Stimulated activated CD4-positive, alpha-beta T cell treated with anti-CD3 and anti-CD28 coated beads, Interleukin-4, amount 100 ng/mL, for 24 hours (primary cell): ENCODE results near the gene SLAMF8.
A peak's percentile ranks its signal among the peaks of the same experiment; 100 is the strongest.

Experiments used
- DNase-seq: peaks from one replicate; pipeline ENCODE4 v3.0.0-alpha.2; 2020

Gene SLAMF8

DNA sequence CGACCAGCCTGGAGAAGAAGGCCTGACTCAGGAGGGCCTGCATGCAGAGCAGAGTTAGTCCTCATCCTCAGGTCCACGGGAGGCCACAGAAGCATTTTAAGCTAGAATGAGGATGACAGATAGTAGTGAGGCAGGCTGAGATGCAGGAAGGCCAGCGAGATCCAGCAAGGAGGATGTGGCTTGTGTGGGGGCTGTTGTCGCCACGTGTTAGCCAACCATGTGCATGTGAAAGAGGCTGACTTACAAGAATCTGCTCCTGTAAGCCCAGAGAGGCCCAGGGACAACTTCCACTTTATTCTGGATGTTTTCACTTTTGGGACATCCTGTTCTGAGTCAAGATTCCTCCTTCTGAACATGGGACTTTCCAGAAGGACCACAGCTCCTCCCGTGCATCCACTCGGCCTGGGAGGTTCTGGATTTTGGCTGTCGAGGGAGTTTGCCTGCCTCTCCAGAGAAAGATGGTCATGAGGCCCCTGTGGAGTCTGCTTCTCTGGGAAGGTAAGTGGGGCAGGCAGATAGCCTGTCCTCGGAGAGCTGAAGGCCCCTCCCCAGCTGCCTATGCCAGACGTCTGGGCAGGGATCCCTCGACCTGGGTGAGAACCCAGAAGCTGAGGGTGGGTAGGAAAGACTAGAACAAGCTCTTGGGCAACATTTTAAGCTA, at the start of gene SLAMF8:
TSS of gene SLAMF8 (plus strand) at position 433 of the 661 bp plus-strand sequence. CDS start at position 459, 26 bp downstream.
- DNase-seq = peak; percentile 42

DNA sequence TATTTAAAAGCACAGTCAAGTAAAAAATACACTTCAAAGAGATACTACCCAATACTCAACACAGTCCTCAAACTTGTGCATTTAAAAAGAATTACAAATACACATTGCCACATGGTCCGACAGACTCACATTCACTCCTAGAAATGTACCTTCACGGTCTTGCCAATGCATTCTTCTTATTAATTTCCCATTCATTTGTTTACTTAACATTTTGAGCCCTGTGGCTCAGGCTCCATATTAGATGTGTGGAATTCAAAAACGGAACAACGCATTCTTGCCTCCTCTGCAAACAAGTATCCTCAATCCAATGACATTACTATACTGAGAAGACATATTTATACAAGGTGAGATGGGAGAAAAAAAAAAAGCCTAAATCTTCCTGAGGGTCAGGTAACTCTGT, 48.4 kb upstream of the SLAMF8 start:
- DNase-seq = no peak

DNA sequence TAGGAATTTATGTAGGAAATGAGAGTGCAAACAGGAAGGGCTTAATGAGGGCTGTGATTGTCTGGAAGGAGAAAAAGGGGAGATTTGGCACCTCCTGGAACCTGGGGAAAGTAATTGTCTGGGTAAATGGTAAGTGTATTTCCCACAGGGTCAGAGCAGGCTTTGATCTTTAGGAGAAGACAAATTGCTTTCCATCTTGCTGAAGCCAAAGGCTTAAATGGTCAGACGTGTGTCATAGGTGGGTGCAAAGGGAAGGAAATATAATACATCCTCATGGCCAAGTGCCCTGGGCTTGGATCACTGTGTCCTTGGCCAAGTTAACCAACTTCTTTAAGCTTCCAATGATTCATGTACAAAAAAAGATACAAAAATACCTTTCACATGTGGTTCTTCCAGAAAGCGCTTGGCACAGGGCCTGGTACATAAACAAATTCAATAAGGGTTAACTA, 47.2 kb upstream of the SLAMF8 start:
- no peak for DNase-seq

DNA sequence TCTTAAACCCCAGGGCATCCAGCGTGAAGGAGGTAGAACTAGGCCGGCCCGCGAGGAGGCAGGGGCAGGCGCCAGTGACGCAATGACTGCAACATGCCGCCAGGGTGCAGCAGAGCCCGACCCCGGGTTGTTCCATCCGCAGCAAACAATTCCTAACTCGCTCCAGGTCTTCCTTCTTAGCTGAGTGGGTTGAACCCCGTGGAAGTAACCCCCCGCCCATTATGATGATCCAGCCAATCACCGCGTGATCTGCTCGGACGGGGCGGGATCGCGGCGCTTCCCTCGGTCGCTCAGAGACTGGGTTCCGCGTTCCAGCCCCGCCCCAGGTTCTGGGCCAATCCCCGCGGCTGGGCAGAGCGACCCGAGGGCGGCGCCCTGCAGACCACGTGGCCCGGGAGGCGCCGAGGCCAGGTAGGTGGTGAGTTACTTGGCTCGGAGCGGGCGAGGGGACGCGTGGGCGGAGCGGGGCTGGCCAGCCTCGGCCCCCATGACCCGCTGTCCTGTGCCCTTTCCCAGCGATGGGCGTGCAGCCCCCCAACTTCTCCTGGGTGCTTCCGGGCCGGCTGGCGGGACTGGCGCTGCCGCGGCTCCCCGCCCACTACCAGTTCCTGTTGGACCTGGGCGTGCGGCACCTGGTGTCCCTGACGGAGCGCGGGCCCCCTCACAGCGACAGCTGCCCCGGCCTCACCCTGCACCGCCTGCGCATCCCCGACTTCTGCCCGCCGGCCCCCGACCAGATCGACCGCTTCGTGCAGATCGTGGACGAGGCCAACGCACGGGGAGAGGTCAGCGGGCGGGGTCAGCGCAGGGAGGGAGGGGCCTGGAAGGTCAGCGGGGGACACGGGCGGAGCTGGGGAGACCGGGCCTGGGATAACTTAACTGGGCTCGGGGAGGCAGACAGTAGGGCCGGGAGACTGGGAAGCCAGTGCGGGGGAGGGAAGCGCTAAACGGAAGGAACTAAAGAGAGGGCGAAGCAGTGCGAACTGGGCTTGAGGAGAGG, 45.8 kb upstream of the SLAMF8 start, which contains the start of gene DUSP23:
TSS of gene DUSP23 (plus strand) at position 380 of the 1,000 bp plus-strand sequence. CDS start at position 519, 139 bp downstream.
- DNase-seq = peak; percentile 94

DNA sequence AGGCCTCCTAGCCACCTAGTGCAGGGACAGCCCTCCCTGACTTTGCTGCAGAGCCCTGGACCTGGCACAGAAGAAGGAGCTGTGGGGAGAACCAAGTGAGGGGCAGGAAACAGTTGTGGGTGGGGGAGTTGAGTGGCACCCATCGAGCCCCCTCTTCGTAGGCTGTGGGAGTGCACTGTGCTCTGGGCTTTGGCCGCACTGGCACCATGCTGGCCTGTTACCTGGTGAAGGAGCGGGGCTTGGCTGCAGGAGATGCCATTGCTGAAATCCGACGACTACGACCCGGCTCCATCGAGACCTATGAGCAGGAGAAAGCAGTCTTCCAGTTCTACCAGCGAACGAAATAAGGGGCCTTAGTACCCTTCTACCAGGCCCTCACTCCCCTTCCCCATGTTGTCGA, 44.7 kb upstream of the SLAMF8 start:
- DNase-seq = no peak

DNA sequence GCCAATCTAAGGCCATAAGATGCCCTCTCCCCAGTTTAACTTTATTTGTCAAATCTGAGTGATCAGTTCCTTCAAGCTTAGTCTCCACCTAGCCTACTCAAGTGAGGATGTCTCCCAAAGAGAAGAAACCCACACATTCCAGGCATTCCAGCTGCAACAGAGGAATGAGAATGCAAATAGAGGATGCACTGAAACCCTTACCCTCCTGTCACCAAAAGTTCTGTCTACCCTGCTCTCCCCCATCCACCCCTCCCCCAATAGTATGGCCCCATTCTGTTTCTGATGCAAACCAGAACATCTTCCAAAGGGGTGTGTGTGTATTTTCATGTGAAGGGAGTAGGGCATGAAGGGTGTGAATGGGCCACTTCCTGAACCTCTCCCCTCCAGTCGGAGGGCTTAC, 42.9 kb upstream of the SLAMF8 start:
- DNase-seq = no peak

DNA sequence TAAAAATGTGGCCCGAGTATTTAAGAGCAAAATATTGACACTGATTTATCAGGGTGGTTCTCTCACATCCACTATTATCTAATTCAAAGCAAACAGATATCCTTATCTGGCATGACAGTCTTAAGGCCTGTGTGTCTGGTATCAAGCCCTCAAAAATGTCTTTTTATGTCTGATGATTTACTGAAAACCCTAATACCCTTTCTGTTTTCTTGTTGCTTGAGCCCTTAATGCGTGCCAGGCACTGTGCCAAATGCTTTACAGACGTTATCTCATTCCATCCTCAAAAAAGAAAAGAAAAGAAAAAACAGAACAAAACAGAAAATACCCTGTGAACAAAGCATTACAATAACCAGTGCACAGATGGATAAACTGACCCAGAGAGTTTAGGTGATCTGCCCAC, 40.2 kb upstream of the SLAMF8 start:
- no peak for DNase-seq

DNA sequence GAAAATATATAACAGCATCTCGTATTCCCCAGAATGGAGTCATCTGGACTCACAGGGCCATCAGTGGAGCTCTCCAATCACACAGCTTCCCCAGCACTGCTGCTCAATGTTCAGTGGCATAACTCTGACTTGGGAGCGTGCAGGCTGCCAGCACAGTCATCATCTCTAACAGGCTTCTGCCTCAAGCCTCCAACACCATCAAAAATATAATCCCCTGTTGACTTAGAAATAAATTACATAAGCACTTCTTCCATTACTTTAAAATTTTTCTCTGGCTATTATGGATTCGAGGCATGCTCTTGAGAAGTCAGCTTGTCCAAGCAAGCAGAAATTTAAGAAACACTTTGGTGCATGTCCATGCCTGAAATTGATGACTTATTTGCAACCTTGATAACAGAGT, 39.7 kb upstream of the SLAMF8 start:
- DNase-seq = no peak

DNA sequence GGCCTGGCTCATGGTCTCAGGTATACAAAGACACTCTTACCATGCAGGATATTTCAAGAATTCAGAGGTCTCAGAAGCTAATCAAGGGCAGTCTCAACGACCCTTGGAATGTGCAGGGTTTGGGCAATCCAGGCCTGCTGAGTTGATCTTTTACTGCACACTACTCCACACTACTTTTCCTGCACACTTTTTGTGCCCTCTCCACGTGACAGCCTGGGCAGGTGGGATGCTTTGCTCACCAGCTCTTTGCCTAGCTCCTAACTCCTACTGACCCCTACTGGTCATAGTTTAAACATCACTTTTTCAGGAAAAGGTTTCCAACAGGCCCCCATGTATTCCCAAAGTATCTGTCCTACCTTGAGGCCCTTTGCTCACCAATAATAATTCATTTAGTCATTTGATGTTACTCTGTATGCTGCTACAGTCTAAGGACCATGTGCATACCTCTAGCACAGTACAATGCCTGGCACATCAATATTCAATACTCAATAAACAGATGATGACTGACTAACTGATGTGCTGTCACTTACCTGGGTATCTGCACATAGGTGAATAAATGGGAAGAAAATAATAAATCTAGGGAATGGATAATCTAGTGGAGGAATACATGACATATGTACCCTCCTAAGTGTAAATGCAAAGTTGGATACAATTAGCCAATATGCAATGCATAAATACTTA, 36.3 kb upstream of the SLAMF8 start:
- no peak for DNase-seq

DNA sequence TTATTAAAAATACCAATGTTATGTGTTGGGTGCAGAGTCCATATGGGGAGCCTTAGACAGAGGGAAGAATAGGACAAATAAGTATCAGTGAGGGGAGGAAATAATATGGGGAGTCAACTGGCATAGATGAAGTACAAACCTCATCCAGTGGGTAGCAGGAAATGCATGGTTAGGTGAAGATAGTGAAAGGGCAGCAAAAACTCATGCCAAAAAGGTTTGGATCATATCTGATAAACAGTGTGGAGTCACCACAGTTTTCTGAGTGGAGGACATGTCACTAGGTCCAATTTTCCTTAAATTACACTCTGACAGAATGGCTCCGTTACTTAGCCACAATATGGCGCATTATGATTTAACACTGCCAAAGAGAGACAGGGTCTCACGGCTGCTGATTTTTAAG, 35.6 kb upstream of the SLAMF8 start:
- no peak for DNase-seq

DNA sequence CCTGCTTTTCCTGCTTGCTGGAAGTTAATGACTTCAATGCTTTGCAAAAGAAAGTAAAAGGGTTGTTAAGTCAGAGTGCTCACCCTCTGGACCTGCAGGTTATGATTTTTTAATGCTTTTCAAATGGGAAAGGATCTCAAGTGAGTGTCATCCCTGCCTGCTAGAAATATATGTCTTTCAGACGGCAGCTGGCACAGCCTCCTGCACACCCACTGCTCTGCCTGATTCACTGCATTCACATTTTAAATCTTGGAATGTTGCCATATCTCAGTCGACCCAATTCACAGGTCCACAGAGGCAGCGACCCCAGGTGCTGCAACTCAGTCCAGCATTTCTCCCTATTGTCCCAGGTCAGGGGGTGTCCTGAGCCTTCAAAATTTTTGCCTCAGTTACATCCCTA, 35.2 kb upstream of the SLAMF8 start:
- no peak for DNase-seq

DNA sequence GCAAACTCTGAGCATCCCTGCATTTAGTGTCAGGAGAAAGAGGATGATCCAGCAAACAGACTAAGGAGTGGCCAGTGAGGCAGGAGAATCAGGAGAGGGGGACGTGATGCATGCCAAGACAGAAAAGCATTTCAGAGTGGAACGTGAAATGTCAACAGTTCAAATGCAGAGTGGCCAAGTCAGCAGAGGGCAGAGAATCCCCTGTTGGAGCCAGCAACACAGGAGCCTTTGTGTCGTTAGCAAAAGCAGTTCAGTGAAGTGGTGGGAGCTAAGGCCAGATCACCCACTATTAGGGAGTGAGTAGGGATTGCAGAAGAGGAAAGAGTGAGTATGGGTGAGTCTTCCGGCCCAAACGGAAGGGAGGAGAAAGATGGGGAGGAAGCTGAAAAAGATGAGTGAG, 31.1 kb upstream of the SLAMF8 start:
- no peak for DNase-seq

DNA sequence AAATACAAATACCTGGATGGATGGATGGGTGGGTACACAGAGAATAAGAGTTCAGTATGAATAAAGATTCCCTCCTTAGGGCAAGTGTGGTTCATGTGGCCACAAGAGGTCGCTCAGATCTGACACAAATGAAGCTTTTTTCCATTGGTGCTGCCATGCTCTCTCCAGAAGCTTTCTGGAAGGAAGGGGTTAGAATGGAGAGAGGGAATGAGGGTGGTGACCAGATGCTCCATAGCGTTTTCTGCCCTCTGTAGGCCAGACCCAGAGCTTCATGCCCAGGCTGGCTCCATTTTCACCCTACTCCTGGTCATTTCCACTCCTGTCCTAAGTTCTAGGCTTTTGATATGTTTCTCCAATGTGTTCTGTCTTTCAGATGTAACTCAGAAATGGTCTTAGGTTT, 27.8 kb upstream of the SLAMF8 start:
- DNase-seq = peak; percentile 55

DNA sequence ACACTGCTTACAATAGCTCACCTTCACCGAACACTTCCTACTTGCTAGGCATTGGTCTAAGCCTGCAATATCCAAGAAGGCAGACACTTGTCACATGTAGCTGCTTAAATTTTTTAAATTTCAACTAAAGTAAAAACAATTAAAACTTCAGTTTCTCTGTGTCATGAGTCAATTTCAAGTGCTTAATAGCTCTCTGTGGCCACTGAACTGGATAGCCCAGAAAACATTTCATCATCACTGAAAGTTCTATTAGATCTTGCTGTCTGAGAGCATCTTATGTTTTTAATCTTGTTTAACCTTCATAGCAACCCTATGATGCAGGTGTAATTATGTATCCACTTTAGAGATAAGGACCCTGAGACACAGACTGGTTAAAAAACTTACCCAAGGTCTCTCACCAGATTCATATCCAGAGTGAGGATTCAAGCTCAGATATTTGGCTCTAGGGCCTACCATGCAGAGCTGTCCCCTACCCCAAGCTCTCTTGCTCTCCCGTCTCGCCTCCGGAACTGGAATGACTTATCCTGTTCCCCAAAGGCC, 27.2 kb upstream of the SLAMF8 start:
- DNase-seq = no peak

DNA sequence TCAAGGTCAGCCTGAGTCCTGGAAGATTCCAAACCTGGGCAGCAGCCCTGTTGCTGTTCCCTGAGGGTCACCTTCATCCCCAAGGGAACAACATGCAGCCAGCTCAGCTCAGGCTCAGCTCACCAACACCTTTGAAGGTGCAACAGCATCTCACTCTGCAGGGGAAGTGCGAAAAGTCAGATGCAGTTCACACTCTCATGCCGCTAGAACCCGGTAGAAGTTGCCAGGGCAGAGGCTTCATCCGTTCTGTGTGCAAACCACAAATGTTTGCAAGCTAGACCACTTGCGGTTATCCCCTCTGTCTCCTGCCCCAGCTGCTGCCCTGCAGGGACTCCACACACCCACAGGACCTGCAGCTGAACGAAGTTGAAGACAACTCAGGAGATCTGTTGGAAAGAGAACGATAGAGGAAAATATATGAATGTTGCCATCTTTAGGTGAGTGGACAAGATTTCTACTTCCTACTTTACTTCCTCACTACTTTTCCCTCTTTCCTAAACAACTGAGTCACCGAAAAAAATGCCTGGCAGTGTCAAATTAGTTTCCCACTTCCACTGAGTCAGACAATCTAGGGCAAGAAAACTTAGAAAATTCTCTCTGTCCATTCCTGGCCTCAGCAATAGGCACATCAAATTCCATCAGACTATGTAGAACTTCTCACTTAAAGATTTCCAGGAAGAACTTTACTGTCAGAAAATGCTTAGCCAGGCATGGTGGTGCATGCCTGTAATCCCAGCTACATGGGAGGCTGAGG, 26.3 kb upstream of the SLAMF8 start:
- DNase-seq = peak; percentile 11

DNA sequence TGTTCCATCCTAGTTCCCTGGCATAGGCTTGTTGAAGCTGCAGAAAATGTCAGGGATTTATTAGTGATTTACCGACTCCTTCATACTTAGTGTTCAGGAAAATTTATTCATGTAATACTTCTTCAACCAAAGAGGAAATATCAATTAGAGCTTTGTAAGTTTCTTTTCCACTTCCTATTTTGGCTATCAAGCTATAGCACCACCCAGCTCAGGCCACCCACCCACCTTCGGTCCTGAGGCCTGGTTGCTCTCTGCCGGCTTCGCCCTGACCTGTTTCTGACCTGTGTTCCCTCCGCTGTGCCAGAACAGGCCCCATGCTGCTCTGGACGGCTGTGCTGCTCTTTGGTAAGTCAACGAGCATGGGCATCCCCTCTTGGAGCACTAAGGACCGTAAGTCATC, 24.6 kb upstream of the SLAMF8 start, which contains the start of gene FCRL6:
TSS of gene FCRL6 (plus strand) at position 250 of the 400 bp plus-strand sequence. CDS start at position 315, 65 bp downstream.
- DNase-seq = no peak

DNA sequence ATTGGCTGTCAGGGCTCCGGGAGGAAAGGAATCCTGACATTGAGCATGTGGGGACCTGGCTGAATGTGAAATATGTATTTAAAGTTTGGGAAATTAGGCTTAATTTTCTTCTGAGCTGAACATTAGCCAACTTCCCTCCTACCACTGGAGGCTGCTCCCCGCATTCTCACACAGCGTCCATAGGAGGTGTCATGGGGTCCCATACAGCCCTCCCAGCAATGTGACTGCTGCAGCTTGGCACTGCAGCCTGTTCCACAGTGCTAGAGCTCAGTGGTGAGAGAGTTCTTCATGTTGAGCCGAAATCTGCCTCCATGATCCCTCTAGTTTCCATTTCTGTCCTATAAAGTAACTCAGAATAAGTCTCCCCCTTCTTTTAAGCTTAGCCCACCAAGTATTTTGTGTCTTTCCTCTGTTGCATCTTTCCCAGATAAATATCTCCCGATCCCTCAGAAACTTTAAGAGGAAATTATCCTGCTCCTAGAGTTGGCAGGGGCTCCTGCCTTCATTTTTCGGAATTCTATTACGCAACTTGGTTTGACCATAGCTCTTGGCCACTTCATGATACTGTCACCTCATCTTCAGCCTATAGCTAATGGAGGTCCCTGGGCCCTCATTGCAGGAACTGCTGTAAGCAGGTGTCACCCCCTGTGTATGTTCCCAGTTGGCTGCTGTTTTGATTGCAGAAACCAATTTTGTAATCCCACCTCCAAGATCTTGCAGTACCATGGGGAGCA, 22.6 kb upstream of the SLAMF8 start:
- DNase-seq = no peak

DNA sequence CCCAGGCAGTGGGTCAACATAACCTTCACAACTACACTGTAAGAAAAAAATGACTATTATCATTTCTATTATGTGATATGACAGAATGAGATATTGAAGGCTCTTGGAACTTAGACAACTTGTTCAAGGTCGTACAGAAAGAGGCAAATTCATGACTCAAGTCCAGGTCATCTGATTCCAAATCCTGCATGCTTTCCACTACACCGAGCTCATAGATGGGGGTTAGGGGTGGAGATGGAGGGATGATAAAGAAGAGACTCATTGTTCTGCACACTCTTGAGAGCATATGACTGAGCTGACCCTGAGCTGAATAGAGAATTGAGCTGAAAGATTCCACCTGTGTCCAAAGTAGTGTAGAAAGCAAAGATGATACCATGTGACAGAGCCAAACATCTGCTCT, 21.7 kb upstream of the SLAMF8 start:
- no peak for DNase-seq

DNA sequence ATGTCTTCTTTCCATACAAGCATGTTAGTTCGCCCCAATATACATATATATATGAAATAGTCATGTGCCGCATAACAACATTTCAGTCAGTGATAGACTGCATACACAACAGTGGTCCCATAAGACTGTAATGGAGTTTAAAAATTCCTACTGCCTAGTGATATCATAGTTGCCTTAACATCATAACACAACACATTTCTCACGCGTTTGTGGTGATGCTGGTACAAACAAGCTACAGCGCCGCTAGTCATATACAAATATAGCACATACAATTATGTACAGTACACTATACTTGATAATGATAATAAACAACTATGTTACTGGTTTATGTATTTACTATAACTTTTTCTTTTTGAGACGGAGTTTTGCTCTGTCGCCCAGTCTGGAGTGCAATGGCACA, 10.7 kb upstream of the SLAMF8 start:
- no peak for DNase-seq

DNA sequence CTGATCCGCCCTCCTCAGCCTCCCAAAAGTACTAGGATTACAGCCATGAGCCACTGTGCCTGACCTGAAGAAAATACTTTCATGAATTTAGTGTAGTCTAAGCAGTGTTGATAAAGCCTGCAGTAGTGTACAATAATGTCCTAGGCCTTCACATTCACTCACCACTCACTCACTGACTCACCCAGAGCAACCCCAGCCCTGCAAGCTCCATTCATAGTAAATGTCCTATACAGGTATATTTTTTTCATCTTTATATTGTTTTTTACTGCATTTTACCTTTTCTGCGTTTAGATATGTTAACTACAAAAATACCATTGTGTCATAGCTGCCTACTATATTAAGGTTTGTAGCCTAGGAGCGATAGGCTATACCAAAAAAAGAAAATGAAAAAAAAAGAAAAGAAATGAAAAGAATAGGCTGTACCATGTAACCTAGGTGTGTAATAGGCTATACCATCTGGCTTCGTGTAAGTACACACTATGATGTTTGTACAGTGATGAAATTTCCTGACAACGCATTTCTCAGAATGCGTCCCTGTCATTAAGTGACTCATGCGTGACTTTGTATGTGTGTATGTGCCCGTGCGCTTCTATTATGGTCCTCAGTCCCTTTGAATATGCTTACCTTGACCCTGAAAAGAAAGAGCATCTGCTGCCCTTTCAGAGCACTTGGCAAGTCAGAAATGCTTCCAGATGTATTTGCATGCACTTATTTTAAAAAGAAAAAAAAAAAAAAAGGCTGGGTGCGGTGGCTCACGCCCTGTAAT, 9.2 kb upstream of the SLAMF8 start:
- DNase-seq = no peak
